Ascending aorta (tissue), 2 donors: ENCODE data around the gene SYT1. TPM values are rescaled to one million over a fixed set of nuclear protein-coding genes. Genes with fewer than 3 reads are reported as not detected.
"Not testable (repeated sequence)": the region's sequence is repeated elsewhere in the genome, so short reads cannot be mapped to it uniquely, and the experiment has no call there.

ENCODE experiments used
- DNase-seq, 2 donors: peaks; one replicate each; pipeline ENCODE4 v3.0.0-alpha.2; 2019; ENCODE audit warnings: low spot score in 2 of 2
- H3K27ac ChIP-seq, 2 donors: fragments of 200-600 bp; sonication (generic); one replicate each; pipeline ENCODE4 v1.5.1; 2016 to 2017; ENCODE audit warnings: mild to moderate bottlenecking in 1 of 2
- H3K27me3 ChIP-seq: fragments of 200-600 bp; sonication (generic); one replicate; pipeline ENCODE4 v1.5.1; 2017
- H3K36me3 ChIP-seq, 2 donors: fragments of 200-600 bp; sonication (generic); one replicate each; pipeline ENCODE4 v1.5.1; 2016
- H3K4me1 ChIP-seq, 2 donors: fragments of 200-600 bp; sonication (generic); one replicate each; pipeline ENCODE4 v1.5.1; 2016 to 2017; ENCODE audit warnings: mild to moderate bottlenecking in 1 of 2
- H3K4me3 ChIP-seq, 2 donors: fragments of 200-600 bp; sonication (generic); one replicate each; pipeline ENCODE4 v1.5.1; 2016 to 2017; ENCODE audit warnings: mild to moderate bottlenecking in 1 of 2
- H3K9me3 ChIP-seq, 2 donors: fragments of 200-600 bp; sonication (generic); one replicate each; pipeline ENCODE4 v1.5.1; 2016
- CTCF ChIP-seq, 3 experiments: fragments of 200-600 bp in 2 of 3; fragments of 450-650 bp in 1 of 3; sonication (generic) in 2 of 3; IDR thresholded peaks; one replicate each; pipeline ENCODE4 v1.5.1; 2016 to 2019; ENCODE audit warnings: antibody characterized with exemption in 3 of 3, mild to moderate bottlenecking in 1 of 3, moderate library complexity in 1 of 3
- intact Hi-C: fragments of 100-400 bp; cut with DNase I; formaldehyde crosslinking; loops from one replicate; pipeline ENCODE4 v1.15.1; 2023
- total RNA-seq: library from RNA; depleted of rRNA; stranded (reverse); fragments of >200 nt; gene quantifications from one replicate; pipeline ENCODE4 v1.1.0, GENCODE V29; 2016

The SYT1 gene
- total RNA-seq, 1 donor from 2014 or later, result 0.64 TPM

- Histone ChIP-seq H3K9me3 (no peaks in the 10 kb centered on the region), H3K4me1 (peaks cover 6 to 16% of the 10 kb centered on the region in 2 donors), H3K36me3 (no peaks in the 10 kb centered on the region), H3K27me3 (no peaks in the 10 kb centered on the region), H3K4me3 (no peak overlapping the region), H3K27ac (peak overlapping the region; percentile 6 to 57)
- DNase-seq, result no peak
- no peak for TF ChIP-seq CTCF (IDR thresholded peaks at IDR 0.05)
- intact Hi-C loops, result loop anchor here (5.0 to 10.0 kb wide), 3 partner anchors 315 to 623 kb away; partner anchors contain the start of gene PPP1R12A
These were observed 557.7 kb downstream of the SYT1 start for GRCh38 chr12:79422060-79422812.

DNA sequence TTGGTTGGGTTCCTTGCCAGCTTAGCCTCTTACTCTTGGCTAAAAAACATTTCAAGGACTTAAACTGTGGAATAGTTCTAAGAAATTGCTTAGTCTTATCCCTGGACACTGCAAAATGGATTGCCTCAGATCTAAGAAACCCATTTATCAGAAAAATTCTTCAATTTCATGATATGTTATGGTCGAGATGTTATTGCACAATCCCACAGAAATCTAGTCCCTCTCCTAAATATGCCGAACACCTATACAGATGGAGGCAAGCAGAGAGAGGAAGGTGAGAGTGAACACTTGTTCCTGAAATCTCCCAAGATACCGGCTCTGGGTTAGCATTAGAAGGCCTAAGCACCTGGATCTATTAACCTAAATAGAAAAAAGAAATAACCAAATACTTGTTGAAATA is 559.0 kb downstream of the SYT1 start:
- intact Hi-C loops, result loop anchor here (5.0 to 10.0 kb wide), 3 partner anchors 314 to 621 kb away; partner anchors contain the start of gene PPP1R12A
- Histone ChIP-seq H3K4me1 (peaks cover 6 to 16% of the 10 kb centered on the region in 2 donors), H3K27me3 (no peaks in the 10 kb centered on the region), H3K4me3 (no peak overlapping the region), H3K36me3 (no peaks in the 10 kb centered on the region), H3K9me3 (no peaks in the 10 kb centered on the region), H3K27ac (peak overlapping the region; percentile 12 to 26)
- no peak for TF ChIP-seq CTCF (IDR thresholded peaks at IDR 0.05)
- DNase-seq, result no peak

DNA sequence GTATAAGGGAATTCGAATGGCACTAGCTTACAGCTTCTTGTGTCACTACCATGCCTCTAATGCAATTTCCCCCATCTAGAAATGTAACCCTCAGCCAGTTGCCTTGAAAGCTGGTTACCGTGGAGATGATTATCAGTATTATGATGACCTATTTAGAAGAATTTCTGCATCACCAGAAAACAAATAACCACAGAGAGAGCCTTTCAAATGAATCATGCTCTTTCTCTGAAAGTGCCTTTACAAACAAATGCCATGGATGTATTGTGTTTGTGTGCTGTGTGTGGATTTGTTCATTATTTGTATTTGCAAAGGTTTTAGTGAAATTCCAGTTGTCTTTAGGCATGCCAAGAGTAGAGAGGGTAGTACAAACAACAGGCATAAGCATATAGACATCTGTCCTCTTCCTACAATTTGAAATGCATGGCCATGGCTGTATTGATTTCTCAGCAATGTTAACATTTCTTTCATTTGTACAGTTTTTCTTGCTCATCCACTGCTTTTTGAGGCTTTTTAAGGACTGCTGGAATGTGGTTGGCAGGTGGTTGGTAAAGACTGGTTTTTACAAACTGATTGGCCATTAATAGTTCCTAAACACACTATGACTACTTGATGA is 559.6 kb downstream of the SYT1 start:
- H3K4me3 ChIP-seq, result no peak overlapping the region
- no peaks in the 10 kb centered on the region for H3K36me3 ChIP-seq
- peak overlapping the region; percentile 26 to 58 for H3K27ac ChIP-seq
- no peak for DNase-seq
- no peaks in the 10 kb centered on the region for H3K27me3 ChIP-seq
- peaks cover 6 to 16% of the 10 kb centered on the region in 2 donors for H3K4me1 ChIP-seq
- no peak for TF ChIP-seq CTCF (IDR thresholded peaks at IDR 0.05)
- intact Hi-C loops, result loop anchor here (5.0 to 10.0 kb wide), 3 partner anchors 313 to 621 kb away; partner anchors contain the start of gene PPP1R12A
- H3K9me3 ChIP-seq, result no peaks in the 10 kb centered on the region

GRCh38 chr12:79426121-79426520 is 561.5 kb downstream of the SYT1 start:
- DNase-seq, result no peak
- Histone ChIP-seq H3K9me3 (no peaks in the 10 kb centered on the region), H3K27me3 (no peaks in the 10 kb centered on the region), H3K4me1 (peaks cover 6 to 14% of the 10 kb centered on the region in 2 donors), H3K36me3 (no peaks in the 10 kb centered on the region), H3K27ac (peak overlapping the region; percentile 35 to 37), H3K4me3 (no peak overlapping the region)
- intact Hi-C loops, result loop anchor here (10.0 kb wide), 1 partner anchor 619 kb away; no protein-coding TSS in a partner anchor
- TF ChIP-seq CTCF (IDR thresholded peaks at IDR 0.05), result no peak

DNA sequence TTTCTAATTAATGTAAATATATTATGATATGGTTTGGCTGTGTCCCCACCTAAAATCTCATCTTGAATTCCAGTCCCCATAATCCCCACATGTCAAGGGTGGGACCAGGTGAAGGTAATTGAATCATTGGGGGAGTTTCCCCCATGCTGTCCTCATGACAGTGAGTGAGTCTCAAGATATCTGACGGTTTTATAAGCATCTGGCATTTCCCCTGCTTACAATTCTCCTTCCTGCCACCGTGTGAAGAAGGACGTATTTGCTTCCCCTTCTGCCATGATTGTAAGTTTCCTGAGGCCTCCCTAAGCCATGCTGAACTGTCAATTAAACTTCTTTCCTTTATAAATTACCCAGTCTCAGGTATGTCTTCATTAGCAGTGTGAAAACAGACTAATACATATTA is 562.2 kb downstream of the SYT1 start:
- H3K27me3 ChIP-seq, DNase-seq, H3K4me3 ChIP-seq, H3K27ac ChIP-seq, H3K9me3 ChIP-seq, H3K36me3 ChIP-seq: not testable (repeated sequence)
- peaks cover 5 to 14% of the 10 kb centered on the region in 2 donors for H3K4me1 ChIP-seq
- intact Hi-C loops, result loop anchor here (10.0 kb wide), 1 partner anchor 618 kb away; no protein-coding TSS in a partner anchor
